Tibial nerve (tissue), 4 donors: ENCODE data around the gene PLCG2. TPM values are rescaled to one million over a fixed set of nuclear protein-coding genes. Genes with fewer than 3 reads are reported as not detected.

Experiments
- DNase-seq, 2 donors: peaks; one replicate each; pipeline ENCODE4 v3.0.0-alpha.2; 2019; ENCODE audit warnings: low spot score in 2 of 2
- H3K27ac ChIP-seq, 4 donors: fragments of 200-600 bp; sonication (generic) in 3 of 4; one replicate each; pipeline ENCODE4 v1.5.1; 2017 to 2019; ENCODE audit warnings: mild to moderate bottlenecking in 1 of 4
- H3K27me3 ChIP-seq, 2 donors: fragments of 200-600 bp; sonication (generic) in 1 of 2; one replicate each; pipeline versions ENCODE4 v1.5.1 to v1.6.0; 2017 to 2019
- H3K36me3 ChIP-seq, 3 donors: fragments of 200-600 bp; sonication (generic); one replicate each; pipeline ENCODE4 v1.5.1; 2018 to 2019
- H3K4me1 ChIP-seq, 4 donors: fragments of 200-600 bp; sonication (generic) in 3 of 4; one replicate each; pipeline ENCODE4 v1.5.1; 2017 to 2019
- H3K4me3 ChIP-seq, 4 donors: fragments of 200-600 bp; sonication (generic) in 3 of 4; one replicate each; pipeline ENCODE4 v1.5.1; 2017 to 2019; ENCODE audit warnings: mild to moderate bottlenecking in 1 of 4, moderate library complexity in 1 of 4
- H3K9me3 ChIP-seq, 4 donors: fragments of 200-600 bp; sonication (generic) in 3 of 4; one replicate each; pipeline ENCODE4 v1.5.1; 2017 to 2019
- CTCF ChIP-seq, 5 experiments: fragments of 200-600 bp in 3 of 5; fragments of 450-650 bp in 2 of 5; sonication (generic) in 3 of 5; IDR thresholded peaks; one replicate each; pipeline ENCODE4 v1.5.1; 2016 to 2019; ENCODE audit warnings: antibody characterized with exemption in 5 of 5, mild to moderate bottlenecking in 3 of 5, moderate library complexity in 2 of 5
- EP300 ChIP-seq, 2 donors: sonication (generic); formaldehyde crosslinking; IDR thresholded peaks; one replicate each; pipeline ENCODE4 v1.6.1; 2017; ENCODE audit warnings: antibody characterized with exemption in 2 of 2, mild to moderate bottlenecking in 1 of 2
- POLR2A ChIP-seq, 2 donors: fragments of 450-650 bp; IDR thresholded peaks; one replicate each; pipeline ENCODE4 v1.6.1; 2017; ENCODE audit warnings: antibody characterized with exemption in 2 of 2, mild to moderate bottlenecking in 2 of 2, moderate library complexity in 2 of 2
- WGBS, 2 donors: methylation state at CpG; one replicate each; pipeline ENCODE4 v1.1.5; 2018; 5-methylcytosine and 5-hydroxymethylcytosine counted together
- total RNA-seq, 4 donors: library from RNA; depleted of rRNA; stranded (reverse); fragments of >200 nt; gene quantifications; one replicate each; pipeline ENCODE4 v1.1.0, GENCODE V29; 2016

PLCG2 gene
- total RNA-seq, 4 donors from 2014 or later: 13.0 to 28.5 (median 18.9) TPM

DNA sequence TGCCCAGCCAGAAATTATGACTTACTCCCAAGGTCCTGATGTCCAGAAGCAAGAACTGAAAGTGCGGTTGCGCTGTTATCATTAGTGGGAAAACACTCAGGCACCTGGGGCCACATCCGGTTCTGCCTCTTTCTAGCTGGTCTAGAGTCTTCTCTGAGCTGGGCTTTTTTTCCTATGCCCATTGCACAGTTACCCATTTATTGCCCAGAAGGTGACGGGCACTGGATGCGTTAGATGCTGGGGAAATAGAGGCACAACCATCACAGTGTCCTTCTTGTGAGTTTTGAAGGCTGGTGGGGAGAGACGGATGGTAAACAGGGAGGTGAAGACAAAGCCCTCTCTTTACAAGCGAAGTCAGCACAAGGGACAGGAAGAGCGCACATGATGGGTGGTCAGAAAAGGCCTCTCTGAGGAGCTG is 37.7 kb downstream of the PLCG2 start:
- H3K9me3 ChIP-seq: peaks cover 0 to 3% (median 0%) of the 10 kb centered on the region in 4 donors
- WGBS, 2 donors: 83 to 85% methylated on average over 8 of the region's 8 CpGs
- H3K4me1 ChIP-seq: peaks cover 0 to 16% (median 0%) of the 10 kb centered on the region in 4 donors
- H3K27me3 ChIP-seq: no peaks in the 10 kb centered on the region
- H3K4me3 ChIP-seq: peak overlapping the region in 1 of 4 donors; percentile 9
- no peak for DNase-seq
- peak overlapping the region in 1 of 4 donors; percentile 70 for H3K27ac ChIP-seq
- TF ChIP-seq CTCF (IDR thresholded peaks at IDR 0.05) (no peak), EP300 (IDR thresholded peaks at IDR 0.05) (no peak)
- no peaks in the 10 kb centered on the region for H3K36me3 ChIP-seq

GRCh38 chr16:81817296-81817695 is 38.2 kb downstream of the PLCG2 start:
- Histone ChIP-seq H3K27me3 (no peaks in the 10 kb centered on the region), H3K4me1 (peaks cover 0 to 16% (median 0%) of the 10 kb centered on the region in 4 donors), H3K9me3 (peaks cover 0 to 3% (median 0%) of the 10 kb centered on the region in 4 donors), H3K27ac (peak overlapping the region in 1 of 4 donors; percentile 70), H3K4me3 (peak overlapping the region in 1 of 4 donors; percentile 9), H3K36me3 (no peaks in the 10 kb centered on the region)
- WGBS, 2 donors: 91 to 92% methylated on average over 8 of the region's 8 CpGs
- no peak for DNase-seq
- TF ChIP-seq CTCF (IDR thresholded peaks at IDR 0.05): no peak
- TF ChIP-seq POLR2A (IDR thresholded peaks at IDR 0.05): no peak
- no peak for TF ChIP-seq EP300 (IDR thresholded peaks at IDR 0.05)

GRCh38 chr16:81817789-81818567 is 38.9 kb downstream of the PLCG2 start:
- WGBS, 2 donors: 55 to 56% methylated on average over 11 to 12 of the region's 12 CpGs
- TF ChIP-seq EP300 (IDR thresholded peaks at IDR 0.05) (no peak), POLR2A (IDR thresholded peaks at IDR 0.05) (no peak), CTCF (IDR thresholded peaks at IDR 0.05) (no peak)
- no peak overlapping the region for H3K4me3 ChIP-seq

DNA sequence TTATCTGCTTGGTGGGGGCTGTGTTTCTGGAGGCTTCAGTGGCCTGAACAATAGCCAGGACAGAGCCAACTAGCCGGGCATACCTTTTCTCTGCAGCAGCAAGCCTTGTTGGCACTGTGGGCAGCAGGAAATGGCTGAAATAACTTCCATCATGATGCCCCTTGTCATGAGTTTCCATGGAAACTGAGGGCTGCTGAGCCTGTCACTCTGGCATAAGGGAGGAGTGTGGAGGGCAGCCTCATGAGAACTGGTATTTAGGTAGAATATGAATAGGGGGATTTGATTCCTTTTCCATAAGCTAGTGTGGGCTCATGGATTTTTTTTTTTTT is 39.4 kb downstream of the PLCG2 start:
- TF ChIP-seq EP300 (IDR thresholded peaks at IDR 0.05) (no peak), POLR2A (IDR thresholded peaks at IDR 0.05) (no peak), CTCF (IDR thresholded peaks at IDR 0.05) (no peak)
- Histone ChIP-seq H3K27me3 (no peaks in the 10 kb centered on the region), H3K27ac (peak overlapping the region in 1 of 4 donors; percentile 56), H3K9me3 (peaks cover 0 to 3% (median 0%) of the 10 kb centered on the region in 4 donors), H3K36me3 (no peaks in the 10 kb centered on the region), H3K4me1 (peaks cover 0 to 16% (median 2%) of the 10 kb centered on the region in 4 donors), H3K4me3 (no peak overlapping the region)
- no peak for DNase-seq
- 44 to 56% methylated on average over 1 of the region's 1 CpG for WGBS, 2 donors

More at GRCh38 chr16:81817789-81818567, 38.9 kb downstream of the PLCG2 start:
- Histone ChIP-seq H3K27ac (peak overlapping the region in 1 of 4 donors; percentile 70), H3K9me3 (peaks cover 0 to 3% (median 0%) of the 10 kb centered on the region in 4 donors), H3K27me3 (no peaks in the 10 kb centered on the region), H3K36me3 (no peaks in the 10 kb centered on the region), H3K4me1 (peaks cover 0 to 16% (median 1%) of the 10 kb centered on the region in 4 donors)
- DNase-seq: no peak

GRCh38 chr16:81818905-81819304 is 39.8 kb downstream of the PLCG2 start:
- H3K9me3 ChIP-seq: peaks cover 0 to 3% (median 0%) of the 10 kb centered on the region in 4 donors
- H3K4me3 ChIP-seq: no peak overlapping the region
- H3K27ac ChIP-seq: no peak overlapping the region
- H3K36me3 ChIP-seq: no peaks in the 10 kb centered on the region
- peaks cover 0 to 16% (median 2%) of the 10 kb centered on the region in 4 donors for H3K4me1 ChIP-seq
- H3K27me3 ChIP-seq: no peaks in the 10 kb centered on the region
- 90 to 96% methylated on average over 4 of the region's 4 CpGs for WGBS, 2 donors
- TF ChIP-seq EP300 (IDR thresholded peaks at IDR 0.05) (no peak), CTCF (IDR thresholded peaks at IDR 0.05) (no peak), POLR2A (IDR thresholded peaks at IDR 0.05) (no peak)
- no peak for DNase-seq
